KBM-7 (cell line): Measurements from ENCODE around the gene DCAF6.

ENCODE experiments used
- DNase-seq: peaks from one replicate; pipeline ENCODE4 v3.0.0-alpha.2; 2015
- in situ Hi-C: fragments of 300-500 bp; cut with MboI; formaldehyde crosslinking; loops from 2 replicates; pipeline ENCODE4 v1.14.3; 2020; ENCODE audit warnings: low sequenced_read_pairs, low pct_unique_long_range_greater_than_20kb, mixed read lengths

DCAF6 gene

GRCh38 chr1:168065506-168065905 lies 129.0 kb downstream of the DCAF6 start:
- in situ Hi-C loops, result no loop called here

GRCh38 chr1:168069384-168069783 lies 132.9 kb downstream of the DCAF6 start:
- in situ Hi-C loops, result no loop called here
- DNase-seq, result no peak

More at GRCh38 chr1:168065506-168065905, 129.0 kb downstream of the DCAF6 start:
- DNase-seq, result no peak

DNA sequence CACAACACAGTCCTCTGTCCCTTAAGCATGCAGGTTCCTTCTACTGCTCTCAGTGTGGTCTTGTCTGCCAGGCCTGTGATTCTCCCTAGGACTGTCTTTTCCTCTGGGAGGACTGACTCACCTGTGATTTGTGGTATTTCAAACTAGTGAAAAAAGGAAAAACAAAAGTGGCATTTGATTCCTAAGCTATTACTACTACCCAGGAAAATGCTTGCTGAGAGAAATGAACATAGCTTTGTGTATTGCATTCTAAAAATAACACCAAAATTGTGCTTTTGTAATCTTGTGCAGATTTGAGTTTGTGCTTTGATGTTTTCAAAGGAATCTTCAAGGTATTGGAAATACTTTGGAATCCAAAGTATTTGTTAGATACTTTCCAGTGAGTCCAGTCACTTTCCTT lies 143.3 kb downstream of the DCAF6 start:
- in situ Hi-C loops, result no loop called here
- no peak for DNase-seq

- no peak for DNase-seq
- in situ Hi-C loops, result no loop called here
Measured at GRCh38 chr1:168081373-168082007, 145.0 kb downstream of the DCAF6 start.

GRCh38 chr1:168082008-168082876 lies 145.8 kb downstream of the DCAF6 start:
- in situ Hi-C loops, result no loop called here
- DNase-seq, result peak; percentile 80

GRCh38 chr1:168083456-168084325 lies 147.2 kb downstream of the DCAF6 start:
- in situ Hi-C loops, result no loop called here
- DNase-seq, result no peak

- in situ Hi-C loops, result no loop called here
- peak; percentile 78 for DNase-seq
Measured at GRCh38 chr1:168084396-168085231, 148.1 kb downstream of the DCAF6 start.

- DNase-seq, result no peak
- in situ Hi-C loops, result no loop called here
Measured at GRCh38 chr1:168085401-168085872, 149.0 kb downstream of the DCAF6 start.

GRCh38 chr1:168086438-168086837 lies 150.0 kb downstream of the DCAF6 start:
- DNase-seq, result no peak
- in situ Hi-C loops, result no loop called here

DNA sequence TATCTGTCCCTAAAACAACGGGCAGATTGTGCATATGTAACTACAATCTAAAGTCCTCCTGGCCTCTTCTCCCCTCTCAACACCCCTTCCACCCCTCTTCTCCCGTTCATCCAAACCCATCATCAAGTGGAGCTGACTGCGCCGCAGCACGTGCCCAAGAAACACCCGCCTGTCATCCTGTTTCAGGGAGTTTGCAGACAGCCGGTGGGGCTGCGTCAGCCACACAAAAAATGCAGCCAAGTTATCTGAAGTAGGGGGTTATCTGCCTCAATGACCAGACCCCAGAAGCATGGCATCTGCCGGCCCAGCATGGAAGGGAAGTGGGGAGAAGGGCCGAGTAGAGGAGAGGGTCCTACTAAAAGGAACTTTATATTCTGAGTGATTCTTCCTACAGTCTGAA lies 151.2 kb downstream of the DCAF6 start:
- in situ Hi-C loops, result no loop called here
- no peak for DNase-seq

DNA sequence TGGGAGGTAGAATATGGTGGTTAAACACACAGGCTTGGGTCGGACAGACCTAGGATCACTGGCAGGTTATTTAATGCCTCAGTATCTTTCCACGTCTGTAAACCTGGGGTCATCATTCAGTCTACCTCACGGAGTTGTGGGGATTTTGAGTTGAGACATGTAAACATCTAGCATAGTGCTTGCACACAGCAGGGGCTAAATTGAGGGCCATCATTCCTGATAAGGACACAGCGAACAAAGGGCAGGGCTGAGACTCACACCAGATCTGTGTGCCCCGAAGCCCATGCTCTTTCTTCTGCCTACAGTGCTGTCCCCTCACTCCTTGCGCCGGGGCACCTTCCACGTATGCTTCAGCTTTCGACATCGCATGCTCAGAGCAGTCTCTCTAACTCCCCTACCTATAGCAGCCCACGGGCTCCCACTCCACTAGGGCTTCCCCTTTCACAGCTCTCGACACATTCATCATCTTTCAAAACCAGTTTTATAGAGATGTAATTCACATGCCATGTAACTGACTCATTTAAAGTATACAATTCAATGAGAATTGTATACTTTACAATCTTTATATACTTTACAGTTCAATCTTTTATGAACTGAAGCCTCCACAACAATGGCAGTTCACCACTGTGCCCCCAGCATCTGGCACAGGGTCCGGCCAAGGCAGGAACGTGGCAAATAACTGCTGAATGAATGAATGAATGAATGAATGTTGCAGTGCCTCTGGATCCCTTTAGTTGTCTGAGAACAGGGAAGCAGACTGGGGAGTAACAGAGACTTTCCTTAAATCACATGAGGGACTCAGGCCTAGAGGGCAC lies 152.2 kb downstream of the DCAF6 start:
- DNase-seq, result no peak
- in situ Hi-C loops, result no loop called here

- in situ Hi-C loops, result no loop called here
- no peak for DNase-seq
Measured at GRCh38 chr1:168089326-168089978, 153.0 kb downstream of the DCAF6 start.

DNA sequence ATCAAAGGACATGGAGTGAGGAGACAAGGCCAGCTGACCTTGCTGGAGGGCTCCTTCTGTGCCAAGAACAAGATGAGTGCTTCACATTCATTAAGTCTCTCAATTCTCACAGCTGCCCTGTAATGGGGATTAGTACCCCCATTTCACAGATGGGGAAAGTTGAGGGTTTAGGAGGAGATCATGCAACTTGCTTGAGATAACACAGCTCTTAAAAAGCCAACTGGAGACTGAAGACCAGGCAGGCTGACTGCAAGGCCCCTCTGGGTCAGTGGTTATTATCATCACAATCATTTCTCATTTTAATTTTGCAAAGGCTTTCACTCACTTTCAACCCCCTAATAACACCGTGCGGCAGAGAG lies 153.5 kb downstream of the DCAF6 start:
- in situ Hi-C loops, result no loop called here
- no peak for DNase-seq

DNA sequence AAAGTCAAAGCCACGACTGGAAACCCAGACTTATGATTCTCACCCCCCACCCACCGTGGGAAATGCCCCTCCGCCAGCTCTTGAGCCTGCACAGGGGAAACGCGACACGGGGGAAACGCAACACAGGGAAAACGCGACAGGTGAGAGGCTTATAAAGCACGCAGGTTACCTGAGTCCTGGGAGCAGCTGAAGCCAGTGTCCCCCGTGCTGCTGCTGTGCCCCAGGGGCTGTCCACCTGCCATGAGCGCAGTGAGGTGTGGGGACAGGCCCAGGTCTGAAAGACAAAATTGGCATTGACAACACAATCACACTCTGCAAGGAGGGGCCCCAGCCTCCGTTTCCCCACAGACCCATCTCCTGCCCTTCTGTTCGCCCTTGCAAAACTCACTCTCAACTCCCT lies 153.9 kb downstream of the DCAF6 start:
- no peak for DNase-seq
- in situ Hi-C loops, result no loop called here

DNA sequence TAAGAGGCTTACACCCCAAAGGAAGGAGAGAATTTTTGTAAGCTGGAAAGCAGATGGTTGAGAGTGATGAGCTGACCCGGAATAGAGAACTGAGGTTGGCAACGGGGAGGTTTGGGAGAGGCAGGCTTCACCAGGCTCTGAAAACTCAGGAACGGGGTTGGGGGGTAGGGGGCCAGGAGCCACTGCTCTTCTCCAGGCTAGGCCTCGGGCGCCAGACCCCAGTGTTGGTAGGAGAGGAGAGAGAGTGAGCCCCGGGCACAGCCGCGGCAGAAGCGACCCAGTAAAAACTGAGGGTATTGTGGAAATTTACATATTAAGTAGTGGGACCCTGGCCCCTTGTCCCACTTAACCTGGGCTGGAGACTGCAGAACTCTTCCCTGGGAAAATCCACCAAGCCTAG lies 154.6 kb downstream of the DCAF6 start:
- in situ Hi-C loops, result no loop called here

GRCh38 chr1:168091720-168092550 lies 155.5 kb downstream of the DCAF6 start:
- DNase-seq, result no peak
- in situ Hi-C loops, result no loop called here

More for the DNA sequence above, 154.6 kb downstream of the DCAF6 start:
- no peak for DNase-seq
